H9 (cell line): ENCODE results near the gene ITGB6. TPM values are rescaled to one million over a fixed set of nuclear protein-coding genes. Genes with fewer than 3 reads are reported as not detected.

Experiments
- DNase-seq: peaks from one replicate; pipeline ENCODE4 v3.0.0-alpha.2; 2017
- H2AFZ ChIP-seq: one replicate; pipeline ENCODE4 v1.6.1; 2013; ENCODE audit warnings: mild to moderate bottlenecking, low read length, control low read depth, moderate library complexity
- H2AK5ac ChIP-seq: 2 replicates; pipeline ENCODE4 v1.6.1; 2013; ENCODE audit warnings: low read length, control low read depth, mixed read lengths; ENCODE audit not compliant: insufficient read length
- H2BK120ac ChIP-seq: one replicate; pipeline ENCODE4 v1.6.1; 2013; ENCODE audit warnings: low read depth, mild to moderate bottlenecking, low read length, control low read depth, inconsistent platforms; ENCODE audit not compliant: poor library complexity, severe bottlenecking
- H2BK12ac ChIP-seq: 2 replicates; pipeline ENCODE4 v1.6.1; 2013; ENCODE audit warnings: low read length, control low read depth, mixed read lengths, low read depth; ENCODE audit not compliant: insufficient read length
- H2BK15ac ChIP-seq: 2 replicates; pipeline ENCODE4 v1.6.1; 2013; ENCODE audit warnings: low read depth, low read length, control low read depth
- H2BK20ac ChIP-seq: one replicate; pipeline ENCODE4 v1.6.1; 2013; ENCODE audit warnings: low read depth, mild to moderate bottlenecking, low read length, control low read depth, inconsistent platforms; ENCODE audit not compliant: poor library complexity, severe bottlenecking
- H2BK5ac ChIP-seq: 2 replicates; pipeline ENCODE4 v1.6.1; 2013; ENCODE audit warnings: low read length, control low read depth, mixed read lengths; ENCODE audit not compliant: insufficient read length
- H3K14ac ChIP-seq: 2 replicates; pipeline ENCODE4 v1.6.1; 2013; ENCODE audit warnings: low read length, control low read depth; ENCODE audit not compliant: insufficient read depth
- H3K18ac ChIP-seq: 2 replicates; pipeline ENCODE4 v1.6.1; 2013; ENCODE audit warnings: low read depth, mild to moderate bottlenecking, mixed read lengths, low read length, control low read depth; ENCODE audit not compliant: insufficient read length
- H3K23ac ChIP-seq: 2 replicates; pipeline ENCODE4 v1.6.1; 2013; ENCODE audit warnings: low read length, control low read depth, mixed read lengths, low read depth; ENCODE audit not compliant: insufficient read length
- H3K23me2 ChIP-seq: 2 replicates; pipeline ENCODE4 v1.6.1; 2013; ENCODE audit warnings: low read depth, mild to moderate bottlenecking, mixed read lengths, low read length, control low read depth; ENCODE audit not compliant: insufficient read length, poor library complexity, severe bottlenecking
- H3K27ac ChIP-seq: 2 replicates; pipeline ENCODE4 v1.5.1; 2013; ENCODE audit warnings: low read length, control low read depth, mixed read lengths, low read depth; ENCODE audit not compliant: insufficient read length
- H3K27me3 ChIP-seq: 2 replicates; pipeline ENCODE4 v1.6.1; 2013; ENCODE audit warnings: low read length, control low read depth, inconsistent platforms; ENCODE audit not compliant: insufficient read depth
- H3K4ac ChIP-seq: 2 replicates; pipeline ENCODE4 v1.6.1; 2013; ENCODE audit warnings: low read depth, mild to moderate bottlenecking, control low read depth, inconsistent platforms, low read length, moderate library complexity
- H3K4me1 ChIP-seq: 2 replicates; pipeline ENCODE4 v1.6.1; 2013; ENCODE audit warnings: low read length, control low read depth, inconsistent platforms; ENCODE audit not compliant: insufficient read depth
- H3K4me2 ChIP-seq: 2 replicates; pipeline ENCODE4 v1.6.1; 2013; ENCODE audit warnings: low read length, control low read depth, mixed read lengths; ENCODE audit not compliant: insufficient read length, insufficient read depth
- H3K56ac ChIP-seq: 2 replicates; pipeline ENCODE4 v1.6.1; 2013; ENCODE audit warnings: low read depth, mild to moderate bottlenecking, mixed read lengths, low read length, control low read depth; ENCODE audit not compliant: insufficient read length
- H3K79me1 ChIP-seq: 2 replicates; pipeline ENCODE4 v1.6.1; 2013; ENCODE audit warnings: low read depth, mild to moderate bottlenecking, moderate library complexity, low read length, control low read depth, inconsistent platforms; ENCODE audit not compliant: insufficient read depth, poor library complexity, severe bottlenecking
- H3K79me2 ChIP-seq: 2 replicates; pipeline ENCODE4 v1.6.1; 2013; ENCODE audit warnings: low read length, control low read depth, inconsistent platforms; ENCODE audit not compliant: insufficient read depth
- H3K9ac ChIP-seq: 2 replicates; pipeline ENCODE4 v1.6.1; 2013; ENCODE audit warnings: low read length, control low read depth, mixed read lengths; ENCODE audit not compliant: insufficient read length; ENCODE audit errors: extremely low read depth
- H3K9me3 ChIP-seq: one replicate; pipeline ENCODE4 v1.6.1; 2013; ENCODE audit warnings: low read depth, low read length, inconsistent platforms; ENCODE audit not compliant: control insufficient read depth
- H3T11ph ChIP-seq: one replicate; pipeline ENCODE4 v1.6.1; 2013; ENCODE audit warnings: mild to moderate bottlenecking, low read length, control low read depth, inconsistent platforms
- H4K20me1 ChIP-seq: one replicate; pipeline ENCODE4 v1.6.1; 2013; ENCODE audit not compliant: control insufficient read depth, insufficient read length, insufficient read depth
- H4K5ac ChIP-seq: 2 replicates; pipeline ENCODE4 v1.6.1; 2013; ENCODE audit warnings: low read depth, mild to moderate bottlenecking, mixed read lengths, low read length, control low read depth; ENCODE audit not compliant: insufficient read length
- H4K8ac ChIP-seq: replicated peaks from 2 replicates; pipeline ENCODE4 v1.6.1; 2013; ENCODE audit warnings: low read length, control low read depth, mixed read lengths, low read depth; ENCODE audit not compliant: insufficient read length
- H4K91ac ChIP-seq: 2 replicates; pipeline ENCODE4 v1.6.1; 2013; ENCODE audit warnings: low read depth, mild to moderate bottlenecking, moderate library complexity, mixed read lengths, low read length, control low read depth; ENCODE audit not compliant: insufficient read length
- H3K27ac Mint-ChIP-seq, 3 experiments: 2 replicates in 2 of 3; 3 replicates in 1 of 3; pipeline ENCODE4 v1.8.0; 2020 to 2021; ENCODE audit warnings: mixed read lengths in 3 of 3, mild to moderate bottlenecking in 1 of 3, moderate library complexity in 1 of 3
- H3K27me3 Mint-ChIP-seq: 2 replicates; pipeline ENCODE4 v1.8.0; 2021; ENCODE audit warnings: low read depth, mild to moderate bottlenecking, moderate library complexity, mixed read lengths
- H3K36me3 Mint-ChIP-seq, 3 experiments: 2 replicates in 2 of 3; 3 replicates in 1 of 3; pipeline ENCODE4 v1.8.0; 2020 to 2021; ENCODE audit warnings: low read depth in 3 of 3, mixed read lengths in 3 of 3; ENCODE audit not compliant: insufficient read depth in 1 of 3
- H3K4me1 Mint-ChIP-seq, 2 experiments: 2 replicates each; pipeline ENCODE4 v1.8.0; 2020; ENCODE audit warnings: mixed read lengths in 2 of 2
- H3K4me3 Mint-ChIP-seq, 2 experiments: 2 replicates in 1 of 2; 3 replicates in 1 of 2; pipeline ENCODE4 v1.8.0; 2020 to 2021; ENCODE audit warnings: mild to moderate bottlenecking in 2 of 2, mixed read lengths in 2 of 2, moderate library complexity in 1 of 2
- H3K9me3 Mint-ChIP-seq, 2 experiments: 2 replicates in 1 of 2; 3 replicates in 1 of 2; pipeline ENCODE4 v1.8.0; 2020; ENCODE audit warnings: mild to moderate bottlenecking in 2 of 2, mixed read lengths in 2 of 2, moderate library complexity in 1 of 2
- WGBS: extraction: QIAGEN DNeasy Blood & Tissue Kit; methylation state at CpG from one replicate; pipeline ENCODE4 v1.1.7; 2013; ENCODE audit warnings: missing lambda C conversion rate, low lambda C conversion rate, mixed read lengths; ENCODE audit not compliant: insufficient read length; ENCODE audit errors: extremely low coverage; 5-methylcytosine and 5-hydroxymethylcytosine counted together
- total RNA-seq: library from RNA; stranded (reverse); gene quantifications from 2 replicates; pipeline ENCODE4 v1.2.1, GENCODE V29; 2021
- TF ChIP-seq, protein P1 (sequence below): fragments of 200-600 bp; sonication (generic); conservative IDR thresholded peaks from 3 replicates; pipeline ENCODE4 v1.8.0; 2021; ENCODE audit warnings: antibody characterized with exemption, mild to moderate bottlenecking

The ITGB6 gene
- total RNA-seq, 1 experiment from 2014 or later = not detected

DNA sequence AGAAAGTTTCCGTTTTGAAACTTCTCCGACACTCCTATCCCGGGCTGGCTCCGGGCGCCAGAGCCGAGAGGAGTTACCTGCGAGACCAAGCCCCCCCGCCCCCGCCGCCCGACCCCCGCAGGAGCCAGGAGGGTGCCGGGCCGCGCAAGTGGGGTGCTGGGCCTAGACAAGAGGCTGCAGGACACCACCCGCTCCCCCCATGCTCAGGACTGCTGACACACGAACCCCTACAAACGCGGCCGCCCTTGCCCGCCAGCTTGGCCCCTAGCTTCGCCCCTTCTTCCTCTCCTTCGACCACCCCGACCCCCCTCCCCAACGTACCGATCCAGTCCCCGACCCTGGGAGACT is 138.2 kb downstream of the ITGB6 start:
- Mint-ChIP-seq H3K9me3 (peaks cover 9 to 10% of the 10 kb centered on the region in 2 experiments), H3K4me1 (peaks cover 15 to 22% of the 10 kb centered on the region in 2 experiments), H3K36me3 (peaks cover 6 to 28% (median 15%) of the 10 kb centered on the region in 3 experiments), H3K4me3 (peak overlapping the region; percentile 80 to 90), H3K27ac (no peak overlapping the region), H3K27me3 (peaks cover 65% of the 10 kb centered on the region)
- peak overlapping the region; percentile 29; the same call in 1 of the 2 replicates for H3K14ac ChIP-seq
- H2BK20ac ChIP-seq = no peak overlapping the region
- no peaks in the 10 kb centered on the region; the same call in 1 of the 2 replicates for H3K27me3 ChIP-seq
- no peak overlapping the region for H2AFZ ChIP-seq
- H2AK5ac ChIP-seq = no peak overlapping the region
- no peaks in the 10 kb centered on the region for H3K9me3 ChIP-seq
- no peak overlapping the region for H3K23ac ChIP-seq
- no peak overlapping the region for H3T11ph ChIP-seq
- no peak overlapping the region for H3K18ac ChIP-seq
- no peak overlapping the region for H2BK5ac ChIP-seq
- H4K5ac ChIP-seq = no peak overlapping the region
- DNase-seq = no peak
- H3K23me2 ChIP-seq = peaks cover 14% of the 10 kb centered on the region
- no peaks in the 10 kb centered on the region for H3K79me1 ChIP-seq
- H3K56ac ChIP-seq = no peak overlapping the region
- no peak overlapping the region for H3K27ac ChIP-seq
- no peaks in the 10 kb centered on the region for H3K79me2 ChIP-seq
- H2BK120ac ChIP-seq = no peak overlapping the region
- no peak overlapping the region for H2BK12ac ChIP-seq
- no peak overlapping the region for H4K91ac ChIP-seq
- TF ChIP-seq, protein P1, sequence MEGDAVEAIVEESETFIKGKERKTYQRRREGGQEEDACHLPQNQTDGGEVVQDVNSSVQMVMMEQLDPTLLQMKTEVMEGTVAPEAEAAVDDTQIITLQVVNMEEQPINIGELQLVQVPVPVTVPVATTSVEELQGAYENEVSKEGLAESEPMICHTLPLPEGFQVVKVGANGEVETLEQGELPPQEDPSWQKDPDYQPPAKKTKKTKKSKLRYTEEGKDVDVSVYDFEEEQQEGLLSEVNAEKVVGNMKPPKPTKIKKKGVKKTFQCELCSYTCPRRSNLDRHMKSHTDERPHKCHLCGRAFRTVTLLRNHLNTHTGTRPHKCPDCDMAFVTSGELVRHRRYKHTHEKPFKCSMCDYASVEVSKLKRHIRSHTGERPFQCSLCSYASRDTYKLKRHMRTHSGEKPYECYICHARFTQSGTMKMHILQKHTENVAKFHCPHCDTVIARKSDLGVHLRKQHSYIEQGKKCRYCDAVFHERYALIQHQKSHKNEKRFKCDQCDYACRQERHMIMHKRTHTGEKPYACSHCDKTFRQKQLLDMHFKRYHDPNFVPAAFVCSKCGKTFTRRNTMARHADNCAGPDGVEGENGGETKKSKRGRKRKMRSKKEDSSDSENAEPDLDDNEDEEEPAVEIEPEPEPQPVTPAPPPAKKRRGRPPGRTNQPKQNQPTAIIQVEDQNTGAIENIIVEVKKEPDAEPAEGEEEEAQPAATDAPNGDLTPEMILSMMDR = no peak
- H3K4ac ChIP-seq = no peak overlapping the region
- H3K4me1 ChIP-seq = no peaks in the 10 kb centered on the region; the same call in 1 of the 2 replicates
- H2BK15ac ChIP-seq = no peak overlapping the region
- peak overlapping the region; percentile 83 for H3K4me2 ChIP-seq
- no peaks in the 10 kb centered on the region for H4K20me1 ChIP-seq
- WGBS = no CpG with 5 or more reads among the region's 27 CpGs
- H3K9ac ChIP-seq = peak overlapping the region; percentile 24
- H4K8ac ChIP-seq = no peak overlapping the region
